WTC11 (cell line): ENCODE measurements around the gene GP9.

Experiments
- CREB1 ChIP-seq: sonication (generic); formaldehyde crosslinking; IDR thresholded peaks from 2 replicates; pipeline ENCODE4 v1.8.0; 2023; ENCODE audit warnings: mild to moderate bottlenecking, missing genetic modification reagents
- CTCF ChIP-seq: fragments of 200-600 bp; IDR thresholded peaks from 2 replicates; pipeline ENCODE4 v1.8.0; 2022; ENCODE audit warnings: antibody characterized with exemption
- MAX ChIP-seq: sonication (generic); formaldehyde crosslinking; IDR thresholded peaks from 2 replicates; pipeline ENCODE4 v1.8.0; 2022; ENCODE audit warnings: mild to moderate bottlenecking, missing genetic modification reagents
- MLX ChIP-seq: sonication (generic); formaldehyde crosslinking; IDR thresholded peaks from 2 replicates; pipeline ENCODE4 v1.8.1; 2023; ENCODE audit warnings: mild to moderate bottlenecking, missing genetic modification reagents, moderate library complexity
- SP1 ChIP-seq: sonication (generic); formaldehyde crosslinking; conservative IDR thresholded peaks from 2 replicates; pipeline ENCODE4 v1.8.1; 2022; ENCODE audit warnings: missing genetic modification reagents
- ZBTB43 ChIP-seq: sonication (generic); formaldehyde crosslinking; IDR thresholded peaks from 2 replicates; pipeline ENCODE4 v1.8.1; 2023; ENCODE audit warnings: mild to moderate bottlenecking, missing genetic modification reagents
- ZNF671 ChIP-seq: fragments of 250-450 bp; sonication (Bioruptor Pico); IDR thresholded peaks from 2 replicates; pipeline ENCODE4 v1.8.0; 2021; ENCODE audit warnings: mild to moderate bottlenecking

GRCh38 chr3:129038121-129038855 is 22.3 kb upstream of the GP9 start:
- no peak for TF ChIP-seq MAX (CRISPR knock-in tag)
- TF ChIP-seq CTCF = no peak
- TF ChIP-seq CREB1 (CRISPR knock-in tag) = no peak
- TF ChIP-seq ZNF671 (CRISPR knock-in tag) = no peak
- no peak for TF ChIP-seq SP1
- TF ChIP-seq MLX = no peak
- TF ChIP-seq ZBTB43 (CRISPR knock-in tag) = no peak
